ENCODE results near the gene NPAS3.

DNA sequence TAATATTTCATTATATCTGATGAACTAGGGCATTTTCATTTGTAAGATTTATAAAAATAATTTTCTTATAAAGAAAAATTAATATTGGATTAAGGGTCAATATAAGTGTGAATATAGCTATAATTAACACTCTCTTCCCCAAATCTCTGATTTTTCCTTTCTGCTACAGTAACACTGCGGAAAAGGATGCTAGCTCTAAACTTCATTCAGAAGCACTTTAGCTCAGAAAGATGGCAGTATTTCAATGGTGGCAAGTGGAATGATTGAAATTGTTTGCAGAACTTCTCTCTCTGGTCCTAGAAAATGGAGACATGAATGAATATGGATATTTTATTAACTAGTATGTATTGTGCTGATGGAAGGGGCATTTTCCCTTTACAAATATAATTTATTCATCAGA is 8.4 kb downstream of the NPAS3 start:
- TF ChIP-seq, protein P1, sequence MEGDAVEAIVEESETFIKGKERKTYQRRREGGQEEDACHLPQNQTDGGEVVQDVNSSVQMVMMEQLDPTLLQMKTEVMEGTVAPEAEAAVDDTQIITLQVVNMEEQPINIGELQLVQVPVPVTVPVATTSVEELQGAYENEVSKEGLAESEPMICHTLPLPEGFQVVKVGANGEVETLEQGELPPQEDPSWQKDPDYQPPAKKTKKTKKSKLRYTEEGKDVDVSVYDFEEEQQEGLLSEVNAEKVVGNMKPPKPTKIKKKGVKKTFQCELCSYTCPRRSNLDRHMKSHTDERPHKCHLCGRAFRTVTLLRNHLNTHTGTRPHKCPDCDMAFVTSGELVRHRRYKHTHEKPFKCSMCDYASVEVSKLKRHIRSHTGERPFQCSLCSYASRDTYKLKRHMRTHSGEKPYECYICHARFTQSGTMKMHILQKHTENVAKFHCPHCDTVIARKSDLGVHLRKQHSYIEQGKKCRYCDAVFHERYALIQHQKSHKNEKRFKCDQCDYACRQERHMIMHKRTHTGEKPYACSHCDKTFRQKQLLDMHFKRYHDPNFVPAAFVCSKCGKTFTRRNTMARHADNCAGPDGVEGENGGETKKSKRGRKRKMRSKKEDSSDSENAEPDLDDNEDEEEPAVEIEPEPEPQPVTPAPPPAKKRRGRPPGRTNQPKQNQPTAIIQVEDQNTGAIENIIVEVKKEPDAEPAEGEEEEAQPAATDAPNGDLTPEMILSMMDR (conservative IDR thresholded peaks at IDR 0.05; ENCODE audit: low read depth, low read length): no peak; the same call in 1 of the 2 replicates
- TF ChIP-seq EZH2 (IDR thresholded peaks at IDR 0.05; ENCODE audit: borderline replicate concordance, low read depth, low read length, poor library complexity, severe bottlenecking): no peak
